Measurements from ENCODE around the gene TEX29.

Gene TEX29

GRCh38 chr13:111323549-111323948 lies 3.1 kb downstream of the TEX29 start:
- DNase-seq: no peak

GRCh38 chr13:111323950-111324651 lies 3.7 kb downstream of the TEX29 start:
- no peak for DNase-seq

- no peak for DNase-seq
Observed at GRCh38 chr13:111324736-111325135, 4.3 kb downstream of the TEX29 start.

- no peak for DNase-seq
Observed at GRCh38 chr13:111325146-111325890, 4.9 kb downstream of the TEX29 start.

GRCh38 chr13:111325941-111326620 lies 5.6 kb downstream of the TEX29 start:
- DNase-seq: no peak

GRCh38 chr13:111326621-111326965 lies 6.2 kb downstream of the TEX29 start:
- no peak for DNase-seq

- no peak for DNase-seq
Observed at GRCh38 chr13:111326981-111327642, 6.7 kb downstream of the TEX29 start.

- DNase-seq: no peak
Observed at GRCh38 chr13:111327730-111328573, 7.5 kb downstream of the TEX29 start.

- DNase-seq: no peak
Observed at GRCh38 chr13:111328574-111329410, 8.3 kb downstream of the TEX29 start.

GRCh38 chr13:111329641-111330040 lies 9.2 kb downstream of the TEX29 start:
- DNase-seq: no peak

- no peak for DNase-seq
Observed at GRCh38 chr13:111330066-111330610, 9.7 kb downstream of the TEX29 start.

GRCh38 chr13:111335298-111335697 lies 14.9 kb downstream of the TEX29 start:
- DNase-seq: no peak

- DNase-seq: no peak
Observed at GRCh38 chr13:111336666-111337065, 16.2 kb downstream of the TEX29 start.

- DNase-seq: no peak
Observed at GRCh38 chr13:111337206-111337605, 16.8 kb downstream of the TEX29 start.

- DNase-seq: no peak
Observed at GRCh38 chr13:111337741-111338140, 17.3 kb downstream of the TEX29 start.

GRCh38 chr13:111338841-111339240 lies 18.4 kb downstream of the TEX29 start:
- no peak for DNase-seq

GRCh38 chr13:111339366-111340143 lies 19.1 kb downstream of the TEX29 start:
- DNase-seq: no peak

- DNase-seq: no peak
Observed at GRCh38 chr13:111341886-111342285, 21.4 kb downstream of the TEX29 start.

GRCh38 chr13:111342721-111343120 lies 22.3 kb downstream of the TEX29 start:
- no peak for DNase-seq

GRCh38 chr13:111343186-111343805 lies 22.9 kb downstream of the TEX29 start:
- DNase-seq: no peak
